Activated CD4-positive, CD25-positive, alpha-beta regulatory T cell (primary cell): ENCODE measurements around the gene FAM89B.
A peak's percentile ranks its signal among the peaks of the same experiment; 100 is the strongest.

Experiments
- DNase-seq, 4 experiments: peaks; one replicate each; lab custom pipeline; 2025; lab: John Stamatoyannopoulos, UW

FAM89B gene

DNA sequence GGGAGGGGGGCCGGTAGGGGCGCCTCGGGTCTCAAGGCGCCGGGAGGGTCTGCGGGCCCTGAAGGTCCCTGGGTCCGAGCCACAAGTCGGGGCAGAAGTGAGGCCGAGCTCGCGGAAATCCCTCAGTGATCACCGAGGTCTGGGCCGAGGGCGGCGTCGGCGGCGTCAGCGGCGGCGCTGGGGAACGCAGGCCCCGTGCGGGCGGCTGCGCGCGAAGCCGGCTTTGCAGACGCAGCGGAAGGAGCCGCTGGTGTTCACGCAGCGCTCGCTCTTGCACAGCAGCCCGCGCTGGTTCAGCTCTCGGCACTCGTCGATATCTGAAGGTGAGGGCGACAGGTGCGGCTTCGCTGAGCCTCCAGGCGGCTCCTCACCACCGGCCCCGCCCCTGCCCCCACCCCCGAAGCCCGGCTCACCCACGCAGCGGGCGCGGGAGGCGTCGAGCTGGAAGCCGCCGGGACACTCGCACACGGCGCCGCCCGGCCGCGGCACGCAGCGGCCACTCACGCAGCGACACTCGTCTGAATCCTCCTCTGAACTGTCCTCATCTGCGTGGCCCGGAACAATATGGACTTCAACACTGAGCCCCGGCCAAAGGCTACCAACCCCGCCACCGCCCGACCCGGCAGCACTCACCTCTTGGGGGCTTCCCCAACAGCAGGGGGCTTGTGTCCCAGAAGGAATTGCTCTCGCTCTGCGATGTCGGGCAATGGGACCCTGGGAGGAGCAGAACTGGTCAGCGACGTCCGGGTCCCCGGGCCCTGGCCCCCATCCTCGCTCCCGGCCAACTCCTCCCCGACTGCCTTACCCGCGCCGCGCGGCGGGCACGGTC is 33.2 kb upstream of the FAM89B start:
- no peak for DNase-seq

GRCh38 chr11:65539744-65540289 is 32.5 kb upstream of the FAM89B start:
- DNase-seq, result no peak

GRCh38 chr11:65540290-65541092 is 31.8 kb upstream of the FAM89B start:
- DNase-seq, result peak; percentile 81 to 88 (median 83)

GRCh38 chr11:65541093-65541982 is 31.0 kb upstream of the FAM89B start:
- DNase-seq, result no peak

DNA sequence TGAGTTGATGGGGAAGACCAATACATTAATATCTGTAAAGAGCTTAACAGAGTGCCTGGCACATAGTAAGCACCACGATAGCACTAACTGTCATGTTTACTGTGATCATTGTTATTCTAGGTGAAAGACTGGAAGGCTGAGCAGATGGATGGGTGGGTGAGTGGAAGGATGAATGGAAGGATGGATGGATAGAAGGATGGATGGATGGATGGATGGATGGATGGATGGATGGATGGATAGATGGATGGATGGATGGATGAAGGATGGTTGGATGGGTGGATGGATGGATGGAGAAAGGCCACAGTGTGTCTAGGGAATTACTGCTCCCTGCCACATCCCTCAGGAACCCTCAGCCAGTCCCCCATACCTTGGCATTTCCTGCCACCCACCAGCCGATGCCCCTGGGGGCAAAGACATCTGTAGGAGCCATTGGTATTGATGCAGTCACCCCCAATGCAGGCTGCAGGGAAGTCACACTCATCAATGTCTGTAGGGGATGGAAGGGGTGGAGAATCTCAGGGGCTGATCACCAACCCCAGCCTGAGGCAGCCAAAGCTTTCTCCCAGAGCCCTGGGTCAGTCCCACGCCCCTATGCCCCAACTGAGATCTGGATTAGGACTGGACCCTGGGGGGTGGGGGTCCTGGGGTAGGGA is 29.5 kb upstream of the FAM89B start:
- DNase-seq, result no peak

- DNase-seq, result no peak
These were observed 26.5 kb upstream of the FAM89B start for GRCh38 chr11:65545853-65546216.

DNA sequence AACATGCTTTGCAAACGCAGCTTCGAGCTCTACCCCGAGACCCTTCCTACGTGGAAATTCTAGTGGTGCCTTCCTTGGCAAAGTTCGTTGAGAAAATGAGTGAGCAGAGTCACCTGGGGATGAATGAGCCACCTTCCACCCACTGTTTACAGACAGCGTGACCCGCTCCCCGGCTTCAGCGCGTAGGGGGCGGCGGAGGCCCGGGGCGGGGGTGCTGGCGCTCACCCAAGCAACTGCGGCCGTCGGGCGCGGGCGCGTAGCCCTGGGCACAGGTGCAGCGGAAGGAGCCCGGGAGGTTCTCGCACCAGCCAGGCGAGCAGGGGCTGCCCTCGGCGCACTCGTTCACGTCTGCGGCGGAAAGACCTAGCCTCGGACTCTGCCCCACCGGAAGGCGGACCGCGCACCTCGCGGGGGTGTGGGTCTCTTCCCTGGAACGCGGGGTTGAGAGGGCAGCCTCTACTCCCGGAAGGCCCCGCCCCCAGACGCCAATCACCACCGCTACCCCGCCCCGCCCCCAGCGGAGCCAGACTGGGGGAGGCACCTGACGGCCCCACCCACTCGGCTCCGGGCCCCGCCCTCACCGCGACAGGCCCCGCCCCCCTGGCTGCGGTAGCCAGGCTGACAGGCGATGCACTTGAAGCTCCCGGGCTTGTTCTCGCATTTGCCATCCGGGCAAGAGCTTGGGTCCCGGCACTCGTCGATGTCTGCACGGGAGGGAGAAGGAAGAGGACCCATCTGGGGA is 25.9 kb upstream of the FAM89B start:
- peak; percentile 93 to 98 (median 96) for DNase-seq

- no peak for DNase-seq
These were observed 24.8 kb upstream of the FAM89B start for GRCh38 chr11:65547446-65548125.

- no peak for DNase-seq
These were observed 23.9 kb upstream of the FAM89B start for GRCh38 chr11:65548395-65548794.

GRCh38 chr11:65549096-65549495 is 23.2 kb upstream of the FAM89B start:
- no peak for DNase-seq

DNA sequence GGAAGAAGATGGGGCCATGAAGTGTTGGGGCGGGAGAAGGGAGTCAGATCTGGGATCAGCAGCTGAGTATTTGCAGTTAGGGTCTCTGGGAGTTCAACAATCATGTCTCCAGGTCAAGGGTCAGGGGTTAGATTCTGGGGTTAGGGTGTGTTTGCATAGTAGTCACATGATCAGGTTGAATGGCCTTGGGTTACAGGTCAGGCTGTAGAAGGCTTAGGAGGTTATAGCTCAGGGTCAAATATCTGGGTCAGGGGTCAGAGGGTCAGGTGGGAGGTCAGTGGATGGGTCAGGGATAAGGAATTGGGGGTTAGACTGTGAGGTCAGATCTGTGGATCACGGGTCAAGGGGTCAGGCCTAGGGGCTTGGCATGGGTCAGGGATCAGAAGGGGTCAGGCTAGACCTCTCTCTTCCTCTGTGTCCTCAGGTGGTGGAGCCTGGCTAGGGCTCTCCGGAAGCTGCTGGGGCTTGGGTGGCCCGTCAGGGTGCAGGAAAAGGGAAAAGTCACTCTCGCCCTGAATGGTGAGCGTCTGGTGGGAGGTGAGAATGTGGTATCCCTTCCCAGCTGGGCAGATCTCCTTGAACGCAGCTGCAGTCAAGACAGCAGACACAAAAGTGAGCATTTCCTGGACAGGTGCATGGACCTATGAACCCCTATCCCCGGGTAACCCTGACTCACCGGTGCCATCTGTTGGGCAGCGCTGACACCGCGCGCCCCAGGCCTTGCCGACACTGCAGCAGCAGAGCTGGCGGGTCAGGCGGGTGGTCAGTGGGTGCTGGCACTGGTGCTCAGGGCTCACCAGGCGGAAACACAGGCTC is 20.6 kb upstream of the FAM89B start:
- DNase-seq, result peak in 3 of 4 experiments; percentile 28 to 41 (median 35)

GRCh38 chr11:65552388-65552951 is 19.9 kb upstream of the FAM89B start:
- DNase-seq, result no peak

- peak in 2 of 4 experiments; percentile 43 to 51 for DNase-seq
These were observed 18.9 kb upstream of the FAM89B start for GRCh38 chr11:65553301-65554001.

DNA sequence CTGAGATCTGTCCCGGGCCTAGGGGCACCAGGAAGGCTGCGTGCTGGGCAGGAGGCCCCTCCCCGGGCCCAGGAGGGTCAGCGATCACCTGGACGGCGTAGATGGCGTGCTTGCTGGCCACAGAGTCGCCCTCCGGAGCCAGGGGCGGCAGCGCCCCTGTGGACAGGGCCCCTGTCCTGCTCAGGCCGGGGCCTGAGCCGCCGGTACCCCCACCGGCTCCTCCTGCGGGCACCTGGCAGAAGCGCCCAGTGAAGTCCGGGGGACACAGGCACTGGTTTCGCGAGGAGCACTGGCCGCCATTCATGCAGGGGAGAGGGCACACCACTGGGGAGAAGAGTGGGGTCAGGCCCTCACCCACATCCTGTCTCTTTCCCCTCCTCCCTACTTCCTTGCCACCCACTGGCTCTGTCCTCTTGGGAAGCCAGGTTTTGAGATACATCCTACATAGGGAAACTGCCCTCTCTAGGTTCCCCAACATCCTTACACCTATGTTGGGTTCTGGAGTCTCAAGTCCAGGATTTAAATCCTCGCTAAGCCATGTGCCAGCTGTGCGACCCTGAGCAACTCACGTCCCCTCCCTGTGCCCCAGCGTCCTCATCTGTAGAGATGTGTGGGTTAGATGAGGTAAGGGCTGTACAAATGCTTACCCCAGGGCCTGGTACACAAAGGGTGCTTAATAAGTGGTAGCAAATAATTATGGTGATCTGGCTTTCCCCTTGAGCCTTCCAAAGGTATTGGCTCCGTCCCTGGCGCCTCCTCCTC is 18.1 kb upstream of the FAM89B start:
- DNase-seq, result no peak

- DNase-seq, result no peak
These were observed 17.4 kb upstream of the FAM89B start for GRCh38 chr11:65554842-65555430.

GRCh38 chr11:65555693-65556231 is 16.6 kb upstream of the FAM89B start:
- DNase-seq, result no peak
